Measurements from ENCODE around the gene FUT9.

FUT9 gene

DNA sequence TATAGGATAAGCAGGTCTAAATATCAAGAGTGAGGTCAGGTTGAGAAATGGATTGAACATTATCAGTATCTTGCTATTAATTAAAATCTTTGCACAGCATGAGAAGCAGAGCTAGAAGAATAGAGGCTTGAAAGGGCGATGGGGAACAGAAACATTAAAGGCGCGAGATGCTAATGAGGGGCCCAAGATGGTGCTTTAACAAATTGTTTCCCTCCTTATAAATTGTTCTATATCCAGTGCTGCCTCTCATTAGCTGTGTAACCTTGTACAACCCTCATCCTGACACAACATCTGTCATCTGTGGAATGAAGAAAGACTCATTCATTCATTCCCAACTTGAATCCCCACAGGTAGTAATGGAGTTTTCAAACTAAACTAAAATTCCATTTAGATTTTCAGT lies 57.8 kb downstream of the FUT9 start:
- DNase-seq (ENCODE audit: low spot score), result no peak

DNA sequence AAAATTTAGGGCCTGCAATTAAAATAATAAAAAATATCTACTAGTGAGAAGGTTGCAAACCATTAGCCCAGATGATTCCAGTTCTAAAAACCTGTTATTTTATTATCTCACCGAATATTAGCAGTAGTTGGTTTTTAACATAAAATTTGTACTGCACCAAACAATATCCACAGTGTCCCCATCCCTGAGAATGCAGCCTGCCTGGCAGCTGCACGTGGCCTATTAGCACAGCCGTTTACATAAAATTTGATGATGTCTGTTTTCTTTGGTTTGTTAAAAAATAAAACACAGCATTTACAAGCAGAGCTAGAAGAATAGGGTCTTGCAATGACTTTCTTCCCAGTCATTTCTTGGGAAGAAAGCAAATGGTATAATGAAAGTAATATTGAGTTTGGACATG lies 58.2 kb downstream of the FUT9 start:
- DNase-seq (ENCODE audit: low spot score), result no peak

DNA sequence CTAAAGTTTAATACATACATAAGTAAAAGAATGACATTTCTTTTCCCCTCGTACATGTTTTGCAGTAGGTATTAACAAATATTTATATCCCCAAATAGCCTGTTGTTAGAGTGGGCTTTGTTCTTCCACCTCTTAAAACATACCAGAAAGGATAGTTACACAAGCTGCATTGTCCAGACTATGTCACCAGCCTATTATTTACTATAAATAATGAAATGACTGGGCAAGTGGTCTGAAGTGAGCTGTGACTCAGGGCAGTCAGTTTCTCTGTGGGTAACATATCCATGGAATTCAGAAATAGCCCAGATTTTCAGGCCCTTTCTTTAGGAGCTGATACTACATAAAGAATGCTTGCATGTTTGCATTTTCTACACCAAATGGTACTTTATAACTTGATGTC lies 60.1 kb downstream of the FUT9 start:
- no peak for DNase-seq (ENCODE audit: low spot score)

DNA sequence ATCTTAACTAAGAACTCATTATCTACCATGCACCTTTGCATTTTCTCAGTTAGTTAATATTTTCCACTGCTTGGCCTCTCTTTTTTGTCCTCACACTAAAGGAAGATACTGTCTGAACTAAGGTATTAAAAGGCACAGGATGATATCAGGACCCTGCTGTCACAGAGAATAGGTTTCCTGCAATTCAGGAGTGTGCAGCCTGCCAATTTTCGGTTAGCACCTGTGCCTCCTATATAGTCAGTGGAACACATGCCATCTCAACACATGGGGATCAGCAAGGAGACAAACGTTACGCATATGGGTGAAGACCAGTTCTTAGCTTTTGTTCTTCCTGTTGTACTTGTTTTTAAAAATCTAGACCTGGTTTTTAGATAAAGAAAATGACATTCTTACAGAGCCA lies 71.0 kb downstream of the FUT9 start:
- DNase-seq (ENCODE audit: low spot score), result no peak

DNA sequence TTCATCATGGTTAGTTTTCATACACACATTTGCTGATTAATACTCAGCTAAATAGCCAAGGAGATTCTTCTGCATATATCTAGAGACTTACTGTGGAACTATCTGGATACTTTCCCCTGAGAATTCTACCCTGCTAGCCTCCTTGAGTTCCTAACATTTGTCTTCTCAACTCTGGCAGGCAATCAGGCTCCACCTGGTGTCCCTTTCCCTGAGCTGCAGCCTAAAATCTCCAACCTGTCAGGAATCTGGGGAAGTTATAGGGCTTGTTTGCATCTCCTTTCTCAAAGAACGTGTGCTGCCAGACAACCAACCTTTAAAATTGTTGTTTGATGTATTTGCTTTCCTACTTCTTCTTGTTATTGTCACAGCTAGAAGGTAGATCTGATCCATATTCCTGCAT lies 73.4 kb downstream of the FUT9 start:
- DNase-seq (ENCODE audit: low spot score), result no peak

DNA sequence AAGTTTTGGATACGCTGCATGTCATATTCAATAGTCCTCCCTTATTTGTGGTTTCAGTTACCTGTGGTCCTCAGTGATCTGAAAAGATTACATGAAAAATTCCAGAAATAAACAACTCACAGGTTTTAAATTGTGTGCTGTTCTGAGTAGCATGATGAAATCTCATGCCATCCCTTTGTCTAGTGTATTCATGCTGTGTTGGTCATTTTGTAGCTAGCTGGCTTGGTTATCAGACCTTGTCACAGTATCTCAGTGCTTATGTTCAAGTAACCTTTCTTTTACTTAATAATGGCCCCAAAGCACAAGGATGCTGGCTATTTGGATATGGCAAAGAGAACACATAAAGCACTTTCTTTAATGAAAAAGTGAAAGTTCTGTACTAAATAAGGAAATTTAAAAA lies 78.3 kb downstream of the FUT9 start:
- DNase-seq (ENCODE audit: low spot score), result no peak

DNA sequence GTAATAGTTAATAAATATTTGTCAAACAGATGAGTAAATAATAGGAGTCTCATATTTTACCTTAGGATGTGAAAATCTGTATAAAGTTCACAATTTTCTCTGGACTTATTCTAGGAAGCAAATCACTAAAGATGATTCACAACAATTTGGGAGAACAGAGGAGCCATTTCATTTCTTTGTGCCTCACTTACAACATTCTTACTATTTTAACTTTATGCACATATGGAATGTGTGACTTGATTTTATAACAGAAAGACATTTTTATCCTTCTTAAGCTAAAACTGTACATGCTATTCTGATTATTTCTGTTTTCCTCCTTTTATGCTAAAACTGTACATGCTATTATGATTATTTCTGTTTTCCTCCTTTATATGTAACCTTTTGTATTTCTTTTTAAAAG lies 83.3 kb downstream of the FUT9 start:
- no peak for DNase-seq (ENCODE audit: low spot score)

DNA sequence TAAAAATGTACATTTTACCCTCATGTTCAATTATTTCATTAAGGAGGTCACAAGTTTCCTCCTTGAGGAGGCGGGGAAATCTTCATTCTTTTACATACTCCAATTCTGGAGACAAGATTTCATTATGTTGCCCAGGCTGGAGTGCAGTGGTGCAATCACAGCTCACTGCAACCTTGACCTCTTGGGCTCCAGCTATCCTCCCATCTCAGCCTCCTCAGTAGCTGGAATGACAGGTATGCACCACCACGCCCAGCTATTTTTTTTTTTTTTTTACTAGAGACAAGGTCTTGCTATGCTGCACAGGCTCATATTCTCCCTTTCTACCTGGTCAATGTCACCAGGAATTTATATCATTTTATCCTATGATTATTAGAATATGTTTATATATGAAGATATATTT lies 85.8 kb downstream of the FUT9 start:
- no peak for DNase-seq (ENCODE audit: low spot score)

DNA sequence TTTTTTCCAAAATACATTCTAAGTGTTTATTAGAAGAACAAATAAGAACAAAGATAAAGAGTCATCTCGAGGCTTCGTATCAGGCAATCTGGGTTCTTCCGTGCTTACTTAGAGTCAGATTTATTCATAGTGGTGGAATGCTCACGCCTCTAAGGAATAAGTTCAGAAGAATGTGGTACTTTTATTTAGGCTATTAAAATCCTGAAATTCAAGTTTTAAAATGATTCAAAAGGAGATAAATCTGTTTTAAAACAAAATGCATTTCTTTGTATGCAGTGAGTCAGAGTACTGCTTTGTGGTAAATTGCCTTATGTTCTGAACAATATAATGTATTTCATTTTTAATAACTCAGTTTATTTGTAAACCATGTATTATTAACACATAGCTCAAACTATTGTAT lies 89.1 kb downstream of the FUT9 start:
- no peak for DNase-seq (ENCODE audit: low spot score)

DNA sequence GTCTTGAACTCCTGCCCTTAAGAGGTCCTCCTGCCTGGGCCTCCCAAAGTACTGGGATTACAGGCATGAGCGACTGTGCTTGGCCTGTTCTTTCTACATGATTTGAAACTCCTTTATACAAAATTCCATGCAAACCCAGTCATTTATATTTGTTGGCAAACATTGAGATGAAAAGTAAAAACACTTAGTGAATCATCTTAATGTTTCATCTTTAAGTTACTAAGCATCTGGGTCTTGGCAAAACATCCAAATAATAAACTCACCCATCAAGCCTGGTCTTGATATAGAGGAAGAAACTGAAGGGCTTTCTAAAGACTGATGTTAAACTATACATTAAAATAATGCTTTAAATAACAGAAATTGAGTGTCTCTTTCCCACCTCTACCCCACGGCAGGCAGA lies 95.1 kb downstream of the FUT9 start:
- no peak for DNase-seq (ENCODE audit: low spot score)

DNA sequence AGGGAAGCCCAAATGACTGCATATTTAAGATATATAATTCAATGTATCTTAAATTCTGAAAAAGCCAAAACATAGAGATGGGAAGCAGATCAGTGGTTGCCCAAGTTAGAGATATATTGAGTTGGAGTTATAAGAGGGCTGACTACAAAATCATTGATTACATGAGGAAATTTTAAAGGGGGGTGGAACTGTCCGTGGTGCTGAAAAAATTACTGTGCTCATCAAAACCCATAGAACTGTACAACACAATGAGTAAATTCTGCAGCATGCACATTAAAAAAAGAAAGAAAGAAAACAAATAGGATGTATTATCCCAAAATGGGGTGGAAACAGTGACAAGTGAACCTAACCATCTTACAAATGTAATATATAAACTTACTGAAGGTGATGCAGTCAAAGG lies 100.9 kb downstream of the FUT9 start:
- DNase-seq (ENCODE audit: low spot score), result no peak

DNA sequence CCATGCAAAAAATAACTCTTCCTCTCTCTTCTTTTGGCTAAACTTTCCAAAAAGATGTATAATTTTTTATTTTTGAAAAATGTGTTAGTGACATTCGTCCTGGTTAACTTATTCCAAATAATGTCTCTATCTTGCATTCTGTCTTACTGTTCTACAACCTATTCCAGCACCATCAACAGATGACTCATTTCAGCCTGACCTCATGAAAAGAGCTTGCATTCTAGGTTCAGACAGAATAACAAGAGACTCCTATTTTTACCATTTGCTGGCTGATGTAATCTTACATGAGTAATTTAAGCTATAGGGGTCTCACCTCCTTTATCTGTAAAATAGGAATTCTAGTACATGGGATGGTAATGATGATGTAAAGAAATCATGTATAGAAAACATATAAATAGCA lies 109.0 kb downstream of the FUT9 start:
- DNase-seq (ENCODE audit: low spot score), result no peak

DNA sequence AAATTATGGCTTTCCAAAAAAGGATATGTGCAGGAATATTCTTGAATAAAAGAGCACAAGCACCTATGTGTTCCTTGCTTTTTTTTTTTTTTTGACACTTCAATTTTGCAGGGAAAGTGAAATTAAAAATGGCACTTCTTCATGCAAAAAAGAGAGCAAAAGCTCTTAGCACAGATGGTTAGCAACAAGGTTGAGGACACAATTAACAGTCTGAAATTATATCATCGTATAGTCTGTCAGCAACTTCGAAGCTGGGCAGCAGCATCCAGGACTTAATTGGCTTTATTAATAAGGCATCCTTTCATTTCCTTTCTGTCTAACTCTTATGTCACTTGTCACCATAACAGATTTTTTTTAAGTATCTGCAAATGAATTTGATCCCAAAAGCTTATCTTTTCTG lies 122.6 kb downstream of the FUT9 start:
- DNase-seq (ENCODE audit: low spot score), result no peak

DNA sequence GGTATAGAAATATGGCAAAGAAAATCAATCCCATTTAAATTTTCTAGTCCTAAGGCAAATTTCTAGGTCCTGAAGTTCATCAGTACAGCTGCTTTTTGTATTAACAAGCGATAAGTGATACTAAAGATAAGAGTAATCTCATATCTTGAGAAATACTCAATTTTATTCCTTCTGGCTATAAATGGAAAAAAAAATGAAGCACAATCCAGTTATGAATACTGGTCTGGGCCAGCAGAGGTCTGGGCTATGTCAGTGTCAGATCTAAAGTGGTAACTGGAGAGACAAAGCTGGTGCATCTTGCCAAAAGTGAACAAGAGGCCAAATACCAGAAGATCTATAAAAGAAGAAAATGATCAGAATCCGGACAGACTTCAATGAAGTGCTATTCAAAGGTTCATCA lies 126.4 kb downstream of the FUT9 start:
- no peak for DNase-seq (ENCODE audit: low spot score)

DNA sequence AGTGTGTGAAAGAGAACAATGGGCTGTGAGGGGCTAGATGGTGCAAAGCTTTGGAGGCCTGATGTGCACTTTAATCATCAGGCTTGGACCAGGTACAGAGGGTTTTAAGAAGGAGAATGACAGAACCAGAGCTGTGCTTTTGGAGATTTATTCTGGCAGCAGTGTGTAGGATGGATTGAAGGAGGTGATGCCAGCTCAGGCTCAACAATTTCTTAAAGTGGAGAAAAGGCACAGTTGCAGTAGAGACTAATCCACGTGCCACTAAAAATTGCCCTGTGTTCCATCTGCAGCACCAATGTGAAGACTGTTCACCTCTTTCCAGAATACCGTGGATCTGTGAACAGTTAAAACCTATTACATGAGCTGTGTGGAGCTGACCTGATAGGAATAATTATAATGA lies 134.7 kb downstream of the FUT9 start:
- no peak for DNase-seq (ENCODE audit: low spot score)

DNA sequence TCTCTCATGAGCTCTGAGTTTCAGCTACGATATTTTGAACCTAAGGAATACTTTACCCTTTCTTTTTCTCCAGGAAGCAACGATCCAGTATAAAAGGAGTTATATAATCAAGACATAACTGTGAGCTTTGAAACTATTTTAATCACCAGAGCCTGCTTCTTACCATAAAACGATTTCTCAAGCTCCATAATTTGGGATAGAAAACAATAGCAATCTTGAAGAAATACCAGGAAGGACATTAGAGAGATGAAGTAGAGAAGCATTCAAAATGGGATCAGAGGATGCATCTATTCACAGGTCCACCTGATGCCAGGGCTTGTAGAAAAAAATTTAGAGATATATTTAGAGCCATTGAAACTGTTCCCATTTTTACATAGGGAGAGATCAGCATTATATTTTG lies 135.9 kb downstream of the FUT9 start:
- no peak for DNase-seq (ENCODE audit: low spot score)

DNA sequence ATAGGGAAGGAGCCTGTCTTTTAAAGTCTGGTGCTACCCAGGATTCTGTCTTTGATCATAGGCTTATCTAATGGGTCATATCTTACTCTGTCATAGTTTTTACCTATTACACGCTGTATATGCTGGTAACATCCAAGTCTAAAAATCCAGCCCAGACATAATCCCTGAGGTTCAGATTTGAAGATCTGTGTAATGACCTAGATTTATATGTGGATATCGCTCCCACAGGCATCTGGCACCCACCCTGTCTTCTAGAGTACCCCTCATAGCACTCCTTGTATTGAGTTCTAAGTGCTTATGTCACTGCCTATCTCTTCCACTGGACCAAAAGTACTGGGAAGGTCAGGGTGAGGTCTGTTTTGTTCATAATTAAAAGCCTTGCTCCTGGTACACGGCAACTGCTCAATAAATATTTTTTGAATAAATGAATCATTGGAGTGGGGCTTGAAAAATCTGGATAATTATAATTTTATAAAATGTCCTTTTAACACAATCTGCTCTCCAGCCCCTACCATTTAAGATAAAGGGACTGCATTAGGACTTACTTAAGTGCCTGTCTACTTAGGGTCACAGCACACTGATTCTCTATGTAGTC lies 136.4 kb downstream of the FUT9 start:
- no peak for DNase-seq (ENCODE audit: low spot score)

DNA sequence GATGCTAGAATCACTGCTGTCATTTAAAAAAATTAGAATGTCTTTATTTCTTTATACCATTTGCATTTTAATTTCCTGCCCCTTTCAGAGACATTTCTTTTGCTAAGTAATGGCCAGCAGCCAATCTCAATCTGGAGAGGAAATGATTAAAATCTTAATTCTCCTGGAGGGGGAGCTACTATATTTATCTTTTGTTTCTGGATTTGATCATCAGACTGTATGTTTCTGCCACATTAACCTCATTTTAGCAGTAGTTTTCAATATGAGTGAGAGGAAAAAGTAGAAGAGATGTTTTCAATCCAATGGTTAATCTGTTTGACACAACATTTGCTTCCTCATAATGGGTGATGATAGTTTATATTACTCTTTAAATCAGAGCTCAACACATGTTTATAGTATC lies 138.0 kb downstream of the FUT9 start:
- no peak for DNase-seq (ENCODE audit: low spot score)

DNA sequence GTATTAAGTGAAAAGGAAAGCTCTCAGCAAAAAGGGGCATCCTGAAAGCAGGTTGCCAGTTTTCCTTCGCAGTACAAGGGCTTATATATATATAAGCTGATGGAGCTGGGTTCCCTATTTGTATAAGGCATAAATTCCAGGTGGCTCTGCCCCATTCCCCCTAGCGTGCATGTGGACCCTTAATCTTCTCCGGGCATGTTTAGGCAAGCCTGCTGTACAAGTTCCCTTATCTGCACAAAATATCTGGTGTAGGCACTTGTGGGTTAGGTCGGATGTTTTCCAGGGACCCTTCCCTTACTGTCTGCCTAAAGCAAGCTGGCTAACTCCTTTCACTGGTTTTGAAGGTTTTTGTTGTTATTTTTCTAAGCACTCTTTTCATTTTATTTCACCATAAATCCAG lies 140.7 kb downstream of the FUT9 start:
- DNase-seq (ENCODE audit: low spot score), result no peak

DNA sequence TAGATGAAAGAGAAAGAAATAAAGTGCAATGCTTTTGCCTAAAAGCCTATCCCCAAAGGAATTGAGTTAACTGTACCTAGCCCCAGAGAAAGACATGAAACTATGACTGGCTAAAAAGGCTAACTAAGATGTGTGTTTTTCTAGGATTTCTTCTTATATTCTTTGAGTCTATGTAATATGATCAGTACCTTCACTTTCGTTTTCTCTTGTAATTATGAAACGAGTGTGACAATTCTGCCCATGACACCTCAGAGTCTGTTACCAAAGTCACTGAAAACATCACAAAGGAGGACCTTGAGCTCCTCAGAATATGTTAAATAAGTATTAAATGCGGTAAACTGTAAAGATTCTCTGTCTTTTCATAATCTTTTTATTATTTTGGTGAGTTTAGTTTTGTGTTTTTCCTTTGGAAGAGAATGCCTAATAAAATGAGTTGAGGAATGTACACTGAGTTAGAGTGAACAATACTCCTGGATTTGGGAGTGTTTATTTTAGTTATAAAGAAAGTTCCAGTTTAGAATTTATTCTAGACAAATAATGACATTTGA lies 141.3 kb downstream of the FUT9 start:
- DNase-seq (ENCODE audit: low spot score), result no peak

DNA sequence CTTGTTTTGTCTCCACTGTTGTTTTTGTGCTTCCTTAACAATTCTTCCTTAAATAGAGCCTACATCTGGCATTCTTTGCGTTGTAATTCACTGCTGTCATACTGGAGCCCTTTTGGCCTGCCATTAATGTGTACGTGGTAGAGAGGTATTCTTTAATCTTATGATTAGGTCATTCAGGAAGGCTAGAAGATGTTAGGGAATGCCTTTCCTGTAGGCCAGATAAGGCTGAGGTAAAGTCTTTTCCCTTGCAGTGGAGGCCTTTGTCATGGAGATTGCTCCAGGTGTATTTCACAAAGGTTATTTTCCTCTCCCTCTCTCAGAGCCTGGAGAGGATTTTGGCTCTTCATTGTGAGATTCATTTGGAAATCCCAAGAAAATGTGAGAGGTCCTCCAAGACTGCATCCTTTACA lies 146.9 kb downstream of the FUT9 start:
- no peak for DNase-seq (ENCODE audit: low spot score)

DNA sequence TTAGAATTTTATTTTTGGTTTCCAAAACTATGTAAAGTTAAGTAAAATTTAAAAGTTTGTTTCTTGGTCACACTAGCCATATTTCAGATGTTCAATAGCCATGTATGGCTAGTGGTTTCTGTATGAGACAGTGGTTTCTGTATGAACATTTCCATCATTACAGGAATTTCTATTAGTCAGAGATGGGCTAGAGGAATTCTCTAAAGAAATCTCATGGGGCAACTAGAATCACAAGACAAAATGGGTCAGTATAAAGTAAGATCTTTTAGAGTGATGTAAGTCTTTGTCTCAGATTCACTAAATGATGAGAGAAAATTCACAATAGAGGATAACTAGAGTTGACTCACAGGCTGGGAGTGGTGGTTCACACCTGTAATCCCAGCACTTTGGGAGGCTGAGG lies 149.0 kb downstream of the FUT9 start:
- DNase-seq (ENCODE audit: low spot score), result no peak

DNA sequence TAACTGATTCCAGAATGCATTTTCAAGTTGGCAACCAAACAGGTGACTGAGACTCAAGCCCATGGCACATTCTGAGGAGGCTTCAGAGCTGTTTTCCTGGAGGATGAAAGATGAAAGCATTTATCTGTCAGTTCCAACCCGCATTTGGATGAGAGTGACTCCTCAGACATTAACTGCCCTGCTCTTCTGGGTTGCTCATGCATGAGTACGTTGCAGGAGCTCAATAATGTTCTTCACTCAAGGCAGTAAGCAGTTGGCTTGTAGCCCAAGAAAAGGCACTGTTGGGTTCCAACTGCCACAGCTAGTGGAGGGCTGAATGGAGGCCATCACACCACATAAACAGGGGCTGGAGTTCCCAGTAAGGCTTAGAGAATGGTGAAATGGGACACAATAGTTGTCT lies 155.3 kb downstream of the FUT9 start:
- no peak for DNase-seq (ENCODE audit: low spot score)

DNA sequence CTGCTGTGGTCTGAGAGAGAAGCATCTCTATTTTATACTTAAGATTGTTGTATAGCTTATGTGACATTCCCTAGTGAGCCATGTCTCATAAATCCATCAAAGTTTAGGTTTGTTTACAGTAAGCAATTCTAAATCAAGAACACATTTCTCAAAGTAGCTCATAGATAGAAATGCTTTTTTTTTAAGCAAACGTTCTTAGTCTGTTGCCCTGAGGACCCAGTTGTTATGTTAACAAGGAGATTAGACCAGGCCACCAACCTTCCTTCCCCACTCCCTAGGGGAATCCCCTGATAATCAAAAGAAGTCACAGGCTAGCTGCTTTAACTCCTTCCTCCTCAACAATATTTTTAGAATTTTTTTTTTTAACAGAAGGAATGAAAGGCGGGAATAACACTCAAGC lies 169.0 kb downstream of the FUT9 start:
- DNase-seq (ENCODE audit: low spot score), result no peak

DNA sequence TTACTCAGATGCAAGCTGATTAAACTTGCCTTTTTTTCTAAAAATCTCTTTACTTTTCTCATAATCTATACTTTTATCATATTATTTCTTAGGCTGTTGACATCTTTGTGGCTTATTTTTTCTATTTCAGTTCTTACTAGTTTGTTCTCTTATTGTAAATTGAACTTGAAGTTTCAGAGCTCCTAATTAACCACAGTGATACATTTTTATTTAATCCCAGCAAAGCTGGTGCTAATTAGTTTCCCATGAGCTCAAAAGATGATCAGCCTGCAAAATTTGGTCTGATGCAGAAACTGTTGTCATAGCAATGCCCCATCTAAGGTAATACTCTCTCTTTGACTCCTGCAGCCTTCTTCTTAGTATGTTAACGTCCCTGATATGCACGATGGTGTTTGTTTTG lies 170.3 kb downstream of the FUT9 start:
- no peak for DNase-seq (ENCODE audit: low spot score)

Measured in HuH-7.5 (cell line).